ENCODE data around the gene CACNA1I.

DNA sequence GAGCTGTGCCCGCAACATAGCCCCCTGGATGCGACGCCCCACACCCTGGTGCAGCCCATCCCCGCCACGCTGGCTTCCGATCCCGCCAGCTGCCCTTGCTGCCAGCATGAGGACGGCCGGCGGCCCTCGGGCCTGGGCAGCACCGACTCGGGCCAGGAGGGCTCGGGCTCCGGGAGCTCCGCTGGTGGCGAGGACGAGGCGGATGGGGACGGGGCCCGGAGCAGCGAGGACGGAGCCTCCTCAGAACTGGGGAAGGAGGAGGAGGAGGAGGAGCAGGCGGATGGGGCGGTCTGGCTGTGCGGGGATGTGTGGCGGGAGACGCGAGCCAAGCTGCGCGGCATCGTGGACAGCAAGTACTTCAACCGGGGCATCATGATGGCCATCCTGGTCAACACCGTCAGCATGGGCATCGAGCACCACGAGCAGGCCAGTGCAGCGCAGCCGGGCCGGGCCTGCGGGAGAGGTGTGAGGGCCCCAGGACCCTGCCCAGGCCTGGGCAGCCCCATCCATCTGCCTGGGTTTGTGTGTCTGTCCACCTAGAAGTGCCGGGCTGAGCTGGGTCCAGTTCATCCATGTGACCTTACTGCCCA is 79.0 kb downstream of the CACNA1I start:
- TF ChIP-seq, protein P1, sequence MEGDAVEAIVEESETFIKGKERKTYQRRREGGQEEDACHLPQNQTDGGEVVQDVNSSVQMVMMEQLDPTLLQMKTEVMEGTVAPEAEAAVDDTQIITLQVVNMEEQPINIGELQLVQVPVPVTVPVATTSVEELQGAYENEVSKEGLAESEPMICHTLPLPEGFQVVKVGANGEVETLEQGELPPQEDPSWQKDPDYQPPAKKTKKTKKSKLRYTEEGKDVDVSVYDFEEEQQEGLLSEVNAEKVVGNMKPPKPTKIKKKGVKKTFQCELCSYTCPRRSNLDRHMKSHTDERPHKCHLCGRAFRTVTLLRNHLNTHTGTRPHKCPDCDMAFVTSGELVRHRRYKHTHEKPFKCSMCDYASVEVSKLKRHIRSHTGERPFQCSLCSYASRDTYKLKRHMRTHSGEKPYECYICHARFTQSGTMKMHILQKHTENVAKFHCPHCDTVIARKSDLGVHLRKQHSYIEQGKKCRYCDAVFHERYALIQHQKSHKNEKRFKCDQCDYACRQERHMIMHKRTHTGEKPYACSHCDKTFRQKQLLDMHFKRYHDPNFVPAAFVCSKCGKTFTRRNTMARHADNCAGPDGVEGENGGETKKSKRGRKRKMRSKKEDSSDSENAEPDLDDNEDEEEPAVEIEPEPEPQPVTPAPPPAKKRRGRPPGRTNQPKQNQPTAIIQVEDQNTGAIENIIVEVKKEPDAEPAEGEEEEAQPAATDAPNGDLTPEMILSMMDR (IDR thresholded peaks at IDR 0.05) = no peak
- TF ChIP-seq POLR2AphosphoS5 (IDR thresholded peaks at IDR 0.05) (no peak), POLR2A (IDR thresholded peaks at IDR 0.05) (no peak)
